HG02981 (cell line): Measurements from ENCODE around the gene NTPCR.

Experiments used
- ATAC-seq: cut with Tn5 transposase; IDR thresholded peaks from one replicate; pipeline ENCODE4 v1.9.1; 2021; ENCODE audit warnings: mild to moderate bottlenecking, moderate library complexity; ENCODE audit not compliant: unreplicated experiment

Gene NTPCR

GRCh38 chr1:232956081-232956480 lies 5.7 kb downstream of the NTPCR start:
- no peak for ATAC-seq

GRCh38 chr1:232958067-232958466 lies 7.7 kb downstream of the NTPCR start:
- no peak for ATAC-seq

GRCh38 chr1:232962761-232963745 lies 12.6 kb downstream of the NTPCR start:
- no peak for ATAC-seq

GRCh38 chr1:232964601-232965000 lies 14.2 kb downstream of the NTPCR start:
- ATAC-seq, result no peak

- ATAC-seq, result no peak
Measured at GRCh38 chr1:232965124-232965911, 14.9 kb downstream of the NTPCR start.

- ATAC-seq, result no peak
Measured at GRCh38 chr1:232965912-232966217, 15.5 kb downstream of the NTPCR start.

GRCh38 chr1:232966663-232967062 lies 16.3 kb downstream of the NTPCR start:
- no peak for ATAC-seq

- ATAC-seq, result no peak
Measured at GRCh38 chr1:232968391-232968790, 18.0 kb downstream of the NTPCR start.

GRCh38 chr1:232968965-232969364 lies 18.6 kb downstream of the NTPCR start:
- peak; percentile 48 for ATAC-seq

- no peak for ATAC-seq
Measured at GRCh38 chr1:232969799-232970198, 19.4 kb downstream of the NTPCR start.

GRCh38 chr1:232970508-232970907 lies 20.1 kb downstream of the NTPCR start:
- ATAC-seq, result no peak

GRCh38 chr1:232973652-232974611 lies 23.5 kb downstream of the NTPCR start:
- ATAC-seq, result no peak

GRCh38 chr1:232974971-232975370 lies 24.6 kb downstream of the NTPCR start:
- no peak for ATAC-seq

- ATAC-seq, result peak; percentile 49
Measured at GRCh38 chr1:232978091-232978634, 27.8 kb downstream of the NTPCR start.

GRCh38 chr1:232978815-232979214 lies 28.4 kb downstream of the NTPCR start:
- no peak for ATAC-seq

- ATAC-seq, result no peak
Measured at GRCh38 chr1:232979558-232979957, 29.1 kb downstream of the NTPCR start.

- no peak for ATAC-seq
Measured at GRCh38 chr1:232980355-232980978, 30.1 kb downstream of the NTPCR start.

GRCh38 chr1:232980986-232981560 lies 30.7 kb downstream of the NTPCR start:
- no peak for ATAC-seq

GRCh38 chr1:232982238-232982944 lies 32.0 kb downstream of the NTPCR start:
- ATAC-seq, result no peak
